Stimulated activated CD8-positive, alpha-beta memory T cell treated with anti-CD3 and anti-CD28 coated beads, Interleukin-7, amount 100 ng/mL, for 48 hours (primary cell): ENCODE results near the gene TRAPPC2B.

Experiments
- DNase-seq, 2 donors: peaks; one replicate each; pipeline ENCODE4 v3.0.0-alpha.2; 2020; ENCODE audit warnings: low read depth in 1 of 2; ENCODE audit errors: extremely low read depth in 1 of 2

TRAPPC2B gene

GRCh38 chr19:57362997-57363687 lies at the start of gene TRAPPC2B, which contains the start of gene ZNF547:
Gene TRAPPC2B, plus strand, starts transcription at chr19:57363551. Its CDS starts 1,283 bp downstream, at chr19:57364834.
Gene ZNF547, plus strand, starts transcription at chr19:57363551. Its CDS starts 5,005 bp downstream, at chr19:57368556.
- DNase-seq: peak; percentile 94 to 96

- no peak for DNase-seq
These were observed 49.2 kb upstream of the TRAPPC2B start for GRCh38 chr19:57314146-57314545.

GRCh38 chr19:57317503-57317902 lies 45.8 kb upstream of the TRAPPC2B start:
- DNase-seq: no peak

- DNase-seq: no peak
These were observed 43.5 kb upstream of the TRAPPC2B start for GRCh38 chr19:57319869-57320179.

- peak; percentile 84 to 89 for DNase-seq
These were observed 42.9 kb upstream of the TRAPPC2B start, which contains the start of gene ZNF543 for GRCh38 chr19:57320180-57321084. Gene ZNF543, plus strand, starts transcription at chr19:57320472. Its CDS starts 382 bp downstream, at chr19:57320854.

- no peak for DNase-seq
These were observed 42.2 kb upstream of the TRAPPC2B start for GRCh38 chr19:57321116-57321515.

GRCh38 chr19:57321751-57322150 lies 41.6 kb upstream of the TRAPPC2B start:
- no peak for DNase-seq

- DNase-seq: no peak
These were observed 38.4 kb upstream of the TRAPPC2B start for GRCh38 chr19:57324992-57325391.

- DNase-seq: no peak
These were observed 35.4 kb upstream of the TRAPPC2B start for GRCh38 chr19:57327993-57328392.

- DNase-seq: no peak
These were observed 29.2 kb upstream of the TRAPPC2B start for GRCh38 chr19:57334191-57334590.

- no peak for DNase-seq
These were observed 24.5 kb upstream of the TRAPPC2B start for GRCh38 chr19:57338877-57339276.

GRCh38 chr19:57342582-57342981 lies 20.8 kb upstream of the TRAPPC2B start:
- DNase-seq: no peak

GRCh38 chr19:57348136-57348535 lies 15.2 kb upstream of the TRAPPC2B start:
- DNase-seq: no peak

- DNase-seq: peak; percentile 68 to 81
These were observed 12.2 kb upstream of the TRAPPC2B start, which contains the start of gene ZNF304 for GRCh38 chr19:57350877-57351805. Gene ZNF304, plus strand, starts transcription at chr19:57351271. Its CDS starts 394 bp downstream, at chr19:57351665.

GRCh38 chr19:57351867-57352266 lies 11.5 kb upstream of the TRAPPC2B start:
- no peak for DNase-seq

GRCh38 chr19:57355916-57356315 lies 7.4 kb upstream of the TRAPPC2B start:
- no peak for DNase-seq

GRCh38 chr19:57357406-57357805 lies 5.9 kb upstream of the TRAPPC2B start:
- no peak for DNase-seq

- DNase-seq: no peak
These were observed 4.1 kb upstream of the TRAPPC2B start for GRCh38 chr19:57359300-57359699.

GRCh38 chr19:57362419-57362818 lies 932 bp upstream of the TRAPPC2B start:
- no peak for DNase-seq

- no peak for DNase-seq
These were observed 384 bp downstream of the TRAPPC2B start for GRCh38 chr19:57363688-57364181.
